ENCODE results near the gene BICC1.
A peak's percentile ranks its signal among the peaks of the same experiment; 100 is the strongest.

Gene BICC1

GRCh38 chr10:58512491-58513187 lies at the start of gene BICC1:
TSS of gene BICC1 (plus strand) at chr10:58512872. CDS start at chr10:58513144, 272 bp downstream.
- DNase-seq (ENCODE audit: low spot score) = no peak

GRCh38 chr10:58464956-58465355 lies 47.7 kb upstream of the BICC1 start:
- no peak for DNase-seq (ENCODE audit: low spot score)

- no peak for DNase-seq (ENCODE audit: low spot score)
Measured at GRCh38 chr10:58465629-58466028, 47.0 kb upstream of the BICC1 start.

- no peak for DNase-seq (ENCODE audit: low spot score)
Measured at GRCh38 chr10:58467931-58468635, 44.6 kb upstream of the BICC1 start.

GRCh38 chr10:58473976-58474375 lies 38.7 kb upstream of the BICC1 start:
- DNase-seq (ENCODE audit: low spot score) = no peak

GRCh38 chr10:58475322-58476277 lies 37.1 kb upstream of the BICC1 start:
- no peak for DNase-seq (ENCODE audit: low spot score)

- no peak for DNase-seq (ENCODE audit: low spot score)
Measured at GRCh38 chr10:58477122-58477521, 35.5 kb upstream of the BICC1 start.

- DNase-seq (ENCODE audit: low spot score) = no peak
Measured at GRCh38 chr10:58477902-58478301, 34.8 kb upstream of the BICC1 start.

GRCh38 chr10:58479045-58479444 lies 33.6 kb upstream of the BICC1 start:
- no peak for DNase-seq (ENCODE audit: low spot score)

- DNase-seq (ENCODE audit: low spot score) = no peak
Measured at GRCh38 chr10:58480321-58480720, 32.4 kb upstream of the BICC1 start.

GRCh38 chr10:58481569-58482109 lies 31.0 kb upstream of the BICC1 start:
- no peak for DNase-seq (ENCODE audit: low spot score)

- no peak for DNase-seq (ENCODE audit: low spot score)
Measured at GRCh38 chr10:58486821-58487220, 25.9 kb upstream of the BICC1 start.

GRCh38 chr10:58488921-58489320 lies 23.8 kb upstream of the BICC1 start:
- DNase-seq (ENCODE audit: low spot score) = no peak

- DNase-seq (ENCODE audit: low spot score) = no peak
Measured at GRCh38 chr10:58502956-58503355, 9.7 kb upstream of the BICC1 start.

GRCh38 chr10:58508316-58508715 lies 4.4 kb upstream of the BICC1 start:
- no peak for DNase-seq (ENCODE audit: low spot score)

GRCh38 chr10:58511765-58512490 lies 744 bp upstream of the BICC1 start:
- DNase-seq (ENCODE audit: low spot score) = no peak

GRCh38 chr10:58513188-58514110 lies 777 bp downstream of the BICC1 start:
- peak; percentile 9 for DNase-seq (ENCODE audit: low spot score)

- peak; percentile 50 for DNase-seq (ENCODE audit: low spot score)
Measured at GRCh38 chr10:58514111-58514770, 1.6 kb downstream of the BICC1 start.

GRCh38 chr10:58515291-58515941 lies 2.7 kb downstream of the BICC1 start:
- DNase-seq (ENCODE audit: low spot score) = no peak
